H9 (cell line): Measurements from ENCODE around the gene DDX24. TPM values are rescaled to one million over a fixed set of nuclear protein-coding genes. Genes with fewer than 3 reads are reported as not detected.

ENCODE experiments used
- DNase-seq: peaks from one replicate; pipeline ENCODE4 v3.0.0-alpha.2; 2017
- H2AFZ ChIP-seq: one replicate; pipeline ENCODE4 v1.6.1; 2013; ENCODE audit warnings: mild to moderate bottlenecking, low read length, control low read depth, moderate library complexity
- H2AK5ac ChIP-seq: 2 replicates; pipeline ENCODE4 v1.6.1; 2013; ENCODE audit warnings: low read length, control low read depth, mixed read lengths; ENCODE audit not compliant: insufficient read length
- H2BK120ac ChIP-seq: one replicate; pipeline ENCODE4 v1.6.1; 2013; ENCODE audit warnings: low read depth, mild to moderate bottlenecking, low read length, control low read depth, inconsistent platforms; ENCODE audit not compliant: poor library complexity, severe bottlenecking
- H2BK12ac ChIP-seq: 2 replicates; pipeline ENCODE4 v1.6.1; 2013; ENCODE audit warnings: low read length, control low read depth, mixed read lengths, low read depth; ENCODE audit not compliant: insufficient read length
- H2BK15ac ChIP-seq: 2 replicates; pipeline ENCODE4 v1.6.1; 2013; ENCODE audit warnings: low read depth, low read length, control low read depth
- H2BK20ac ChIP-seq: one replicate; pipeline ENCODE4 v1.6.1; 2013; ENCODE audit warnings: low read depth, mild to moderate bottlenecking, low read length, control low read depth, inconsistent platforms; ENCODE audit not compliant: poor library complexity, severe bottlenecking
- H2BK5ac ChIP-seq: 2 replicates; pipeline ENCODE4 v1.6.1; 2013; ENCODE audit warnings: low read length, control low read depth, mixed read lengths; ENCODE audit not compliant: insufficient read length
- H3K14ac ChIP-seq: 2 replicates; pipeline ENCODE4 v1.6.1; 2013; ENCODE audit warnings: low read length, control low read depth; ENCODE audit not compliant: insufficient read depth
- H3K18ac ChIP-seq: 2 replicates; pipeline ENCODE4 v1.6.1; 2013; ENCODE audit warnings: low read depth, mild to moderate bottlenecking, mixed read lengths, low read length, control low read depth; ENCODE audit not compliant: insufficient read length
- H3K23ac ChIP-seq: 2 replicates; pipeline ENCODE4 v1.6.1; 2013; ENCODE audit warnings: low read length, control low read depth, mixed read lengths, low read depth; ENCODE audit not compliant: insufficient read length
- H3K23me2 ChIP-seq: 2 replicates; pipeline ENCODE4 v1.6.1; 2013; ENCODE audit warnings: low read depth, mild to moderate bottlenecking, mixed read lengths, low read length, control low read depth; ENCODE audit not compliant: insufficient read length, poor library complexity, severe bottlenecking
- H3K27ac ChIP-seq: 2 replicates; pipeline ENCODE4 v1.5.1; 2013; ENCODE audit warnings: low read length, control low read depth, mixed read lengths, low read depth; ENCODE audit not compliant: insufficient read length
- H3K27me3 ChIP-seq: 2 replicates; pipeline ENCODE4 v1.6.1; 2013; ENCODE audit warnings: low read length, control low read depth, inconsistent platforms; ENCODE audit not compliant: insufficient read depth
- H3K4ac ChIP-seq: 2 replicates; pipeline ENCODE4 v1.6.1; 2013; ENCODE audit warnings: low read depth, mild to moderate bottlenecking, control low read depth, inconsistent platforms, low read length, moderate library complexity
- H3K4me1 ChIP-seq: 2 replicates; pipeline ENCODE4 v1.6.1; 2013; ENCODE audit warnings: low read length, control low read depth, inconsistent platforms; ENCODE audit not compliant: insufficient read depth
- H3K4me2 ChIP-seq: 2 replicates; pipeline ENCODE4 v1.6.1; 2013; ENCODE audit warnings: low read length, control low read depth, mixed read lengths; ENCODE audit not compliant: insufficient read length, insufficient read depth
- H3K56ac ChIP-seq: 2 replicates; pipeline ENCODE4 v1.6.1; 2013; ENCODE audit warnings: low read depth, mild to moderate bottlenecking, mixed read lengths, low read length, control low read depth; ENCODE audit not compliant: insufficient read length
- H3K79me1 ChIP-seq: 2 replicates; pipeline ENCODE4 v1.6.1; 2013; ENCODE audit warnings: low read depth, mild to moderate bottlenecking, moderate library complexity, low read length, control low read depth, inconsistent platforms; ENCODE audit not compliant: insufficient read depth, poor library complexity, severe bottlenecking
- H3K79me2 ChIP-seq: 2 replicates; pipeline ENCODE4 v1.6.1; 2013; ENCODE audit warnings: low read length, control low read depth, inconsistent platforms; ENCODE audit not compliant: insufficient read depth
- H3K9ac ChIP-seq: 2 replicates; pipeline ENCODE4 v1.6.1; 2013; ENCODE audit warnings: low read length, control low read depth, mixed read lengths; ENCODE audit not compliant: insufficient read length; ENCODE audit errors: extremely low read depth
- H3K9me3 ChIP-seq: one replicate; pipeline ENCODE4 v1.6.1; 2013; ENCODE audit warnings: low read depth, low read length, inconsistent platforms; ENCODE audit not compliant: control insufficient read depth
- H3T11ph ChIP-seq: one replicate; pipeline ENCODE4 v1.6.1; 2013; ENCODE audit warnings: mild to moderate bottlenecking, low read length, control low read depth, inconsistent platforms
- H4K20me1 ChIP-seq: one replicate; pipeline ENCODE4 v1.6.1; 2013; ENCODE audit not compliant: control insufficient read depth, insufficient read length, insufficient read depth
- H4K5ac ChIP-seq: 2 replicates; pipeline ENCODE4 v1.6.1; 2013; ENCODE audit warnings: low read depth, mild to moderate bottlenecking, mixed read lengths, low read length, control low read depth; ENCODE audit not compliant: insufficient read length
- H4K8ac ChIP-seq: replicated peaks from 2 replicates; pipeline ENCODE4 v1.6.1; 2013; ENCODE audit warnings: low read length, control low read depth, mixed read lengths, low read depth; ENCODE audit not compliant: insufficient read length
- H4K91ac ChIP-seq: 2 replicates; pipeline ENCODE4 v1.6.1; 2013; ENCODE audit warnings: low read depth, mild to moderate bottlenecking, moderate library complexity, mixed read lengths, low read length, control low read depth; ENCODE audit not compliant: insufficient read length
- H3K27ac Mint-ChIP-seq, 3 experiments: 2 replicates in 2 of 3; 3 replicates in 1 of 3; pipeline ENCODE4 v1.8.0; 2020 to 2021; ENCODE audit warnings: mixed read lengths in 3 of 3, mild to moderate bottlenecking in 1 of 3, moderate library complexity in 1 of 3
- H3K27me3 Mint-ChIP-seq: 2 replicates; pipeline ENCODE4 v1.8.0; 2021; ENCODE audit warnings: low read depth, mild to moderate bottlenecking, moderate library complexity, mixed read lengths
- H3K36me3 Mint-ChIP-seq, 3 experiments: 2 replicates in 2 of 3; 3 replicates in 1 of 3; pipeline ENCODE4 v1.8.0; 2020 to 2021; ENCODE audit warnings: low read depth in 3 of 3, mixed read lengths in 3 of 3; ENCODE audit not compliant: insufficient read depth in 1 of 3
- H3K4me1 Mint-ChIP-seq, 2 experiments: 2 replicates each; pipeline ENCODE4 v1.8.0; 2020; ENCODE audit warnings: mixed read lengths in 2 of 2
- H3K4me3 Mint-ChIP-seq, 2 experiments: 2 replicates in 1 of 2; 3 replicates in 1 of 2; pipeline ENCODE4 v1.8.0; 2020 to 2021; ENCODE audit warnings: mild to moderate bottlenecking in 2 of 2, mixed read lengths in 2 of 2, moderate library complexity in 1 of 2
- H3K9me3 Mint-ChIP-seq, 2 experiments: 2 replicates in 1 of 2; 3 replicates in 1 of 2; pipeline ENCODE4 v1.8.0; 2020; ENCODE audit warnings: mild to moderate bottlenecking in 2 of 2, mixed read lengths in 2 of 2, moderate library complexity in 1 of 2
- WGBS: extraction: QIAGEN DNeasy Blood & Tissue Kit; methylation state at CpG from one replicate; pipeline ENCODE4 v1.1.7; 2013; ENCODE audit warnings: missing lambda C conversion rate, low lambda C conversion rate, mixed read lengths; ENCODE audit not compliant: insufficient read length; ENCODE audit errors: extremely low coverage; 5-methylcytosine and 5-hydroxymethylcytosine counted together
- total RNA-seq: library from RNA; stranded (reverse); gene quantifications from 2 replicates; pipeline ENCODE4 v1.2.1, GENCODE V29; 2021
- TF ChIP-seq, protein P1 (sequence below): fragments of 200-600 bp; sonication (generic); conservative IDR thresholded peaks from 3 replicates; pipeline ENCODE4 v1.8.0; 2021; ENCODE audit warnings: antibody characterized with exemption, mild to moderate bottlenecking

DDX24 gene
- total RNA-seq, 1 experiment from 2014 or later, result 172 TPM

GRCh38 chr14:94024549-94024948, 56.5 kb downstream of the DDX24 start:
- no peaks in the 10 kb centered on the region for H3K27me3 ChIP-seq

More at GRCh38 chr14:94024549-94024948, 56.5 kb downstream of the DDX24 start:
- no peak overlapping the region for H3K4ac ChIP-seq
- DNase-seq, result no peak
- no peak overlapping the region for H2AK5ac ChIP-seq
- H3K9ac ChIP-seq, result no peak overlapping the region
- H2BK12ac ChIP-seq, result no peak overlapping the region
- no peaks in the 10 kb centered on the region; the same call in 1 of the 2 replicates for H3K4me1 ChIP-seq
- H3K14ac ChIP-seq, result no peak overlapping the region
- H3K27ac ChIP-seq, result no peak overlapping the region
- H4K5ac ChIP-seq, result no peak overlapping the region
- H3K9me3 ChIP-seq, result no peaks in the 10 kb centered on the region
- TF ChIP-seq, protein P1, sequence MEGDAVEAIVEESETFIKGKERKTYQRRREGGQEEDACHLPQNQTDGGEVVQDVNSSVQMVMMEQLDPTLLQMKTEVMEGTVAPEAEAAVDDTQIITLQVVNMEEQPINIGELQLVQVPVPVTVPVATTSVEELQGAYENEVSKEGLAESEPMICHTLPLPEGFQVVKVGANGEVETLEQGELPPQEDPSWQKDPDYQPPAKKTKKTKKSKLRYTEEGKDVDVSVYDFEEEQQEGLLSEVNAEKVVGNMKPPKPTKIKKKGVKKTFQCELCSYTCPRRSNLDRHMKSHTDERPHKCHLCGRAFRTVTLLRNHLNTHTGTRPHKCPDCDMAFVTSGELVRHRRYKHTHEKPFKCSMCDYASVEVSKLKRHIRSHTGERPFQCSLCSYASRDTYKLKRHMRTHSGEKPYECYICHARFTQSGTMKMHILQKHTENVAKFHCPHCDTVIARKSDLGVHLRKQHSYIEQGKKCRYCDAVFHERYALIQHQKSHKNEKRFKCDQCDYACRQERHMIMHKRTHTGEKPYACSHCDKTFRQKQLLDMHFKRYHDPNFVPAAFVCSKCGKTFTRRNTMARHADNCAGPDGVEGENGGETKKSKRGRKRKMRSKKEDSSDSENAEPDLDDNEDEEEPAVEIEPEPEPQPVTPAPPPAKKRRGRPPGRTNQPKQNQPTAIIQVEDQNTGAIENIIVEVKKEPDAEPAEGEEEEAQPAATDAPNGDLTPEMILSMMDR, result no peak
- H3K18ac ChIP-seq, result no peak overlapping the region
- no peak overlapping the region for H2BK20ac ChIP-seq
- no peak overlapping the region for H4K8ac ChIP-seq
- no peaks in the 10 kb centered on the region; a peak in 1 of 5 replicates for H3K9me3 Mint-ChIP-seq
- no peaks in the 10 kb centered on the region for H3K79me2 ChIP-seq
- H3K4me3 Mint-ChIP-seq, result no peak overlapping the region
- H3T11ph ChIP-seq, result no peak overlapping the region
- H3K23me2 ChIP-seq, result no peaks in the 10 kb centered on the region
- H2BK120ac ChIP-seq, result no peak overlapping the region
- no peak overlapping the region for H2BK5ac ChIP-seq
- no peak overlapping the region for H4K91ac ChIP-seq
- H3K36me3 Mint-ChIP-seq, result no peaks in the 10 kb centered on the region
- no CpG with 5 or more reads among the region's 2 CpGs for WGBS
- H3K23ac ChIP-seq, result no peak overlapping the region
- H3K4me1 Mint-ChIP-seq, result peaks cover 33 to 58% of the 10 kb centered on the region in 2 experiments
- H3K4me2 ChIP-seq, result no peak overlapping the region
- no peaks in the 10 kb centered on the region for H3K79me1 ChIP-seq
- H3K56ac ChIP-seq, result no peak overlapping the region
- no peaks in the 10 kb centered on the region for H4K20me1 ChIP-seq
- H2AFZ ChIP-seq, result no peak overlapping the region
- peaks cover 8% of the 10 kb centered on the region for H3K27me3 Mint-ChIP-seq
- H2BK15ac ChIP-seq, result no peak overlapping the region
- H3K27ac Mint-ChIP-seq, result peak overlapping the region in 1 of 3 experiments; percentile 75; a peak in 1 of 7 replicates
